ENCODE results near the gene EXOC6B. TPM values are rescaled to one million over a fixed set of nuclear protein-coding genes. Genes with fewer than 3 reads are reported as not detected.

The EXOC6B gene
- polyA plus RNA-seq, 4 donors: 6.9 to 12.6 (median 8.5) TPM

- Histone ChIP-seq H3K9me3 (ENCODE audit: control insufficient read depth in 2 of 2, insufficient read depth in 1 of 2, low read depth in 1 of 2, low read length in 1 of 2) (no peaks in the 10 kb centered on the region), H3K27ac (ENCODE audit: low read depth in 1 of 3, low read length in 2 of 3) (no peak overlapping the region), H3K36me3 (ENCODE audit: control insufficient read depth in 3 of 3, insufficient read depth in 2 of 3, low read depth in 1 of 3, low read length in 3 of 3) (no peaks in the 10 kb centered on the region), H3K4me1 (ENCODE audit: control insufficient read depth in 3 of 3, insufficient read depth in 2 of 3, low read depth in 1 of 3, low read length in 2 of 3) (no peaks in the 10 kb centered on the region), H3K27me3 (ENCODE audit: control insufficient read depth in 3 of 3, insufficient read depth in 3 of 3, low read length in 3 of 3) (peaks cover 0 to 2% (median 2%) of the 10 kb centered on the region in 3 donors), H3K4me3 (ENCODE audit: low read depth in 1 of 3, low read length in 3 of 3) (no peak overlapping the region)
- WGBS, 3 donors: 84 to 87% (median 87%) methylated on average over 21 of the region's 21 CpGs
- FAIRE-seq (no peak), DNase-seq (no peak)
Measured at GRCh38 chr2:72127401-72128058, 698.3 kb downstream of the EXOC6B start.

GRCh38 chr2:72126186-72127100 is 699.4 kb downstream of the EXOC6B start:
- Histone ChIP-seq H3K27ac (ENCODE audit: low read depth in 1 of 3, low read length in 2 of 3) (no peak overlapping the region), H3K9me3 (ENCODE audit: control insufficient read depth in 2 of 2, insufficient read depth in 1 of 2, low read depth in 1 of 2, low read length in 1 of 2) (no peaks in the 10 kb centered on the region), H3K36me3 (ENCODE audit: control insufficient read depth in 3 of 3, insufficient read depth in 2 of 3, low read depth in 1 of 3, low read length in 3 of 3) (no peaks in the 10 kb centered on the region), H3K4me1 (ENCODE audit: control insufficient read depth in 3 of 3, insufficient read depth in 2 of 3, low read depth in 1 of 3, low read length in 2 of 3) (no peaks in the 10 kb centered on the region), H3K4me3 (ENCODE audit: low read depth in 1 of 3, low read length in 3 of 3) (no peak overlapping the region), H3K27me3 (ENCODE audit: control insufficient read depth in 3 of 3, insufficient read depth in 3 of 3, low read length in 3 of 3) (peaks cover 2 to 4% (median 2%) of the 10 kb centered on the region in 3 donors)
- FAIRE-seq: no peak
- WGBS, 3 donors: 80 to 86% (median 84%) methylated on average over 10 of the region's 10 CpGs
- no peak for DNase-seq

Other genes with a start within 250 kb of the EXOC6B start
- gene SPR, start 61.4 kb upstream of the EXOC6B start, polyA plus RNA-seq: 10 to 100 TPM; 40.6 to 50.0 (median 44.4) TPM
- gene EMX1, start 91.5 kb upstream of the EXOC6B start, polyA plus RNA-seq: 1 to 10 TPM in 2 of 4 donors, under 1 TPM in 2; 0.13 to 4.9 (median 1.0) TPM
- gene SFXN5, start 245.7 kb upstream of the EXOC6B start, polyA plus RNA-seq: 10 to 100 TPM in 2 of 4 donors, 1 to 10 TPM in 2; 5.4 to 28.5 (median 9.8) TPM